H9 (cell line): ENCODE results near the gene ANP32A. TPM values are rescaled to one million over a fixed set of nuclear protein-coding genes. Genes with fewer than 3 reads are reported as not detected.

Experiments used
- DNase-seq: peaks from one replicate; pipeline ENCODE4 v3.0.0-alpha.2; 2017
- H2AFZ ChIP-seq: one replicate; pipeline ENCODE4 v1.6.1; 2013; ENCODE audit warnings: mild to moderate bottlenecking, low read length, control low read depth, moderate library complexity
- H2AK5ac ChIP-seq: 2 replicates; pipeline ENCODE4 v1.6.1; 2013; ENCODE audit warnings: low read length, control low read depth, mixed read lengths; ENCODE audit not compliant: insufficient read length
- H2BK120ac ChIP-seq: one replicate; pipeline ENCODE4 v1.6.1; 2013; ENCODE audit warnings: low read depth, mild to moderate bottlenecking, low read length, control low read depth, inconsistent platforms; ENCODE audit not compliant: poor library complexity, severe bottlenecking
- H2BK12ac ChIP-seq: 2 replicates; pipeline ENCODE4 v1.6.1; 2013; ENCODE audit warnings: low read length, control low read depth, mixed read lengths, low read depth; ENCODE audit not compliant: insufficient read length
- H2BK15ac ChIP-seq: 2 replicates; pipeline ENCODE4 v1.6.1; 2013; ENCODE audit warnings: low read depth, low read length, control low read depth
- H2BK20ac ChIP-seq: one replicate; pipeline ENCODE4 v1.6.1; 2013; ENCODE audit warnings: low read depth, mild to moderate bottlenecking, low read length, control low read depth, inconsistent platforms; ENCODE audit not compliant: poor library complexity, severe bottlenecking
- H2BK5ac ChIP-seq: 2 replicates; pipeline ENCODE4 v1.6.1; 2013; ENCODE audit warnings: low read length, control low read depth, mixed read lengths; ENCODE audit not compliant: insufficient read length
- H3K14ac ChIP-seq: 2 replicates; pipeline ENCODE4 v1.6.1; 2013; ENCODE audit warnings: low read length, control low read depth; ENCODE audit not compliant: insufficient read depth
- H3K18ac ChIP-seq: 2 replicates; pipeline ENCODE4 v1.6.1; 2013; ENCODE audit warnings: low read depth, mild to moderate bottlenecking, mixed read lengths, low read length, control low read depth; ENCODE audit not compliant: insufficient read length
- H3K23ac ChIP-seq: 2 replicates; pipeline ENCODE4 v1.6.1; 2013; ENCODE audit warnings: low read length, control low read depth, mixed read lengths, low read depth; ENCODE audit not compliant: insufficient read length
- H3K23me2 ChIP-seq: 2 replicates; pipeline ENCODE4 v1.6.1; 2013; ENCODE audit warnings: low read depth, mild to moderate bottlenecking, mixed read lengths, low read length, control low read depth; ENCODE audit not compliant: insufficient read length, poor library complexity, severe bottlenecking
- H3K27ac ChIP-seq: 2 replicates; pipeline ENCODE4 v1.5.1; 2013; ENCODE audit warnings: low read length, control low read depth, mixed read lengths, low read depth; ENCODE audit not compliant: insufficient read length
- H3K27me3 ChIP-seq: 2 replicates; pipeline ENCODE4 v1.6.1; 2013; ENCODE audit warnings: low read length, control low read depth, inconsistent platforms; ENCODE audit not compliant: insufficient read depth
- H3K4ac ChIP-seq: 2 replicates; pipeline ENCODE4 v1.6.1; 2013; ENCODE audit warnings: low read depth, mild to moderate bottlenecking, control low read depth, inconsistent platforms, low read length, moderate library complexity
- H3K4me1 ChIP-seq: 2 replicates; pipeline ENCODE4 v1.6.1; 2013; ENCODE audit warnings: low read length, control low read depth, inconsistent platforms; ENCODE audit not compliant: insufficient read depth
- H3K4me2 ChIP-seq: 2 replicates; pipeline ENCODE4 v1.6.1; 2013; ENCODE audit warnings: low read length, control low read depth, mixed read lengths; ENCODE audit not compliant: insufficient read length, insufficient read depth
- H3K56ac ChIP-seq: 2 replicates; pipeline ENCODE4 v1.6.1; 2013; ENCODE audit warnings: low read depth, mild to moderate bottlenecking, mixed read lengths, low read length, control low read depth; ENCODE audit not compliant: insufficient read length
- H3K79me1 ChIP-seq: 2 replicates; pipeline ENCODE4 v1.6.1; 2013; ENCODE audit warnings: low read depth, mild to moderate bottlenecking, moderate library complexity, low read length, control low read depth, inconsistent platforms; ENCODE audit not compliant: insufficient read depth, poor library complexity, severe bottlenecking
- H3K79me2 ChIP-seq: 2 replicates; pipeline ENCODE4 v1.6.1; 2013; ENCODE audit warnings: low read length, control low read depth, inconsistent platforms; ENCODE audit not compliant: insufficient read depth
- H3K9ac ChIP-seq: 2 replicates; pipeline ENCODE4 v1.6.1; 2013; ENCODE audit warnings: low read length, control low read depth, mixed read lengths; ENCODE audit not compliant: insufficient read length; ENCODE audit errors: extremely low read depth
- H3K9me3 ChIP-seq: one replicate; pipeline ENCODE4 v1.6.1; 2013; ENCODE audit warnings: low read depth, low read length, inconsistent platforms; ENCODE audit not compliant: control insufficient read depth
- H3T11ph ChIP-seq: one replicate; pipeline ENCODE4 v1.6.1; 2013; ENCODE audit warnings: mild to moderate bottlenecking, low read length, control low read depth, inconsistent platforms
- H4K20me1 ChIP-seq: one replicate; pipeline ENCODE4 v1.6.1; 2013; ENCODE audit not compliant: control insufficient read depth, insufficient read length, insufficient read depth
- H4K5ac ChIP-seq: 2 replicates; pipeline ENCODE4 v1.6.1; 2013; ENCODE audit warnings: low read depth, mild to moderate bottlenecking, mixed read lengths, low read length, control low read depth; ENCODE audit not compliant: insufficient read length
- H4K8ac ChIP-seq: replicated peaks from 2 replicates; pipeline ENCODE4 v1.6.1; 2013; ENCODE audit warnings: low read length, control low read depth, mixed read lengths, low read depth; ENCODE audit not compliant: insufficient read length
- H4K91ac ChIP-seq: 2 replicates; pipeline ENCODE4 v1.6.1; 2013; ENCODE audit warnings: low read depth, mild to moderate bottlenecking, moderate library complexity, mixed read lengths, low read length, control low read depth; ENCODE audit not compliant: insufficient read length
- H3K27ac Mint-ChIP-seq, 3 experiments: 2 replicates in 2 of 3; 3 replicates in 1 of 3; pipeline ENCODE4 v1.8.0; 2020 to 2021; ENCODE audit warnings: mixed read lengths in 3 of 3, mild to moderate bottlenecking in 1 of 3, moderate library complexity in 1 of 3
- H3K27me3 Mint-ChIP-seq: 2 replicates; pipeline ENCODE4 v1.8.0; 2021; ENCODE audit warnings: low read depth, mild to moderate bottlenecking, moderate library complexity, mixed read lengths
- H3K36me3 Mint-ChIP-seq, 3 experiments: 2 replicates in 2 of 3; 3 replicates in 1 of 3; pipeline ENCODE4 v1.8.0; 2020 to 2021; ENCODE audit warnings: low read depth in 3 of 3, mixed read lengths in 3 of 3; ENCODE audit not compliant: insufficient read depth in 1 of 3
- H3K4me1 Mint-ChIP-seq, 2 experiments: 2 replicates each; pipeline ENCODE4 v1.8.0; 2020; ENCODE audit warnings: mixed read lengths in 2 of 2
- H3K4me3 Mint-ChIP-seq, 2 experiments: 2 replicates in 1 of 2; 3 replicates in 1 of 2; pipeline ENCODE4 v1.8.0; 2020 to 2021; ENCODE audit warnings: mild to moderate bottlenecking in 2 of 2, mixed read lengths in 2 of 2, moderate library complexity in 1 of 2
- H3K9me3 Mint-ChIP-seq, 2 experiments: 2 replicates in 1 of 2; 3 replicates in 1 of 2; pipeline ENCODE4 v1.8.0; 2020; ENCODE audit warnings: mild to moderate bottlenecking in 2 of 2, mixed read lengths in 2 of 2, moderate library complexity in 1 of 2
- CTCF ChIP-seq: fragments of 200-600 bp; sonication (generic); conservative IDR thresholded peaks from 3 replicates; pipeline ENCODE4 v1.8.0; 2021; ENCODE audit warnings: antibody characterized with exemption, mild to moderate bottlenecking
- total RNA-seq: library from RNA; stranded (reverse); gene quantifications from 2 replicates; pipeline ENCODE4 v1.2.1, GENCODE V29; 2021

ANP32A gene
- total RNA-seq, 1 experiment from 2014 or later, result 318 TPM

GRCh38 chr15:68734352-68734751 is 86.3 kb downstream of the ANP32A start:
- Histone ChIP-seq H2BK20ac (no peak overlapping the region), H3K9me3 (no peaks in the 10 kb centered on the region), H4K5ac (no peak overlapping the region), H3K79me2 (no peaks in the 10 kb centered on the region), H2BK120ac (no peak overlapping the region), H2BK12ac (no peak overlapping the region), H3K4me2 (no peak overlapping the region), H3K18ac (no peak overlapping the region), H3K23me2 (no peaks in the 10 kb centered on the region), H2AK5ac (no peak overlapping the region), H4K8ac (no peak overlapping the region), H3K79me1 (no peaks in the 10 kb centered on the region), H4K20me1 (no peaks in the 10 kb centered on the region), H2BK5ac (no peak overlapping the region), H3K14ac (no peak overlapping the region), H3K27me3 (no peaks in the 10 kb centered on the region), H2AFZ (no peak overlapping the region), H3K56ac (no peak overlapping the region), H3K23ac (no peak overlapping the region), H3K27ac (no peak overlapping the region), H3K4ac (no peak overlapping the region), H3K9ac (no peak overlapping the region), H3T11ph (no peak overlapping the region), H3K4me1 (peaks cover 2% of the 10 kb centered on the region; the same call in 1 of the 2 replicates), H4K91ac (no peak overlapping the region), H2BK15ac (no peak overlapping the region)
- TF ChIP-seq CTCF, result no peak
- DNase-seq, result no peak
- H3K27me3 Mint-ChIP-seq, result peaks cover 9% of the 10 kb centered on the region
- H3K27ac Mint-ChIP-seq, result no peak overlapping the region
- peaks cover 4 to 18% of the 10 kb centered on the region in 2 experiments for H3K4me1 Mint-ChIP-seq
- H3K36me3 Mint-ChIP-seq, result no peaks in the 10 kb centered on the region
- H3K9me3 Mint-ChIP-seq, result no peaks in the 10 kb centered on the region
- H3K4me3 Mint-ChIP-seq, result no peak overlapping the region
